GM19455 (cell line): ENCODE data around the gene SLC7A14.

Experiments used
- ATAC-seq: cut with Tn5 transposase; IDR thresholded peaks from one replicate; pipeline ENCODE4 v1.9.1; 2021; ENCODE audit not compliant: unreplicated experiment

SLC7A14 gene

GRCh38 chr3:170473358-170473757 lies 112.5 kb downstream of the SLC7A14 start:
- no peak for ATAC-seq

- ATAC-seq = no peak
These were observed 114.7 kb downstream of the SLC7A14 start for GRCh38 chr3:170471149-170471548.

GRCh38 chr3:170470063-170471016 lies 115.5 kb downstream of the SLC7A14 start:
- ATAC-seq = no peak

DNA sequence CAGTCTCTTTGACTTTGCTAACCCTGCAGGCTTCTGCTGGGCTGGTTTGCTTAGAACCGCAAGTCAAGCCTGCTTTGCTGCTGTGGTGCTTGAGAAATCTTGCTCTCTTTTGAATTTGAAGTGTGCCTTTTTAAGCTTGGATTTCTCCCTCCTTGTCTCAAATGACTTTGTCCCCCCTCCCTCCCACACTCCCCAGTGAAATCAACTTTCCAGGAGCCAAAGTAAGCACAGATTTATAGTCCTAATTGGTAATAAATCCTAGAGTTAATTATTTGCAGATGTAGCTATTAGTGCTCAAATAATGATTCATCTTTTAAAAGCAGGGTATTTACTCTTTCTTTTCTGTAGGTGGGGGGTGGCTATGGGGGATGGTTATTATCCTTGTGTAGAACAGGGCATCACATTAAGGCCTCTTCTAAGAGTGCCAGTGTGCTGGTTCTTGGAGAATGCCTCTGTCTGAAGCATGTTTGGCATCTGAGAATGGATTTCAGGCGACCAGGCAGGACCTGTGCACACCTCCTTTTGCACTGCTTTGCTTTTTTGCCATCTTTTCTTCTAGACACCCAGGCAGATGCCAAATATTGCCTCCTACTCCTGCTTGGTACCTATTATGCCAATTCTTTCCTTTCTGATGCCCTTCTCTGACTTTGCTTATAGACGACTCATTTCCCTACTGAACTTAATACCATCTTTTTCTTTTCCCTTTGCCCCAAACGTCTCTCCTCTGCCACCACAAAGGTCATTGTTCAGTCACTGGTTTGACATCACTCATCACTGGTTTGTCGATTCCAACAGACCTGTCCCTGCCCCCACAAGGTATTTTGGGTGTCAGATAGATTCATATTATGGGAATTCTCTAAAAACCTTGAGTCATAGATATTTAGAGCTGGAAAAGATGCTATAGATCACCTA lies 116.5 kb downstream of the SLC7A14 start:
- no peak for ATAC-seq

GRCh38 chr3:170467571-170468147 lies 118.2 kb downstream of the SLC7A14 start:
- ATAC-seq = no peak

- no peak for ATAC-seq
These were observed 118.9 kb downstream of the SLC7A14 start for GRCh38 chr3:170467007-170467406.

DNA sequence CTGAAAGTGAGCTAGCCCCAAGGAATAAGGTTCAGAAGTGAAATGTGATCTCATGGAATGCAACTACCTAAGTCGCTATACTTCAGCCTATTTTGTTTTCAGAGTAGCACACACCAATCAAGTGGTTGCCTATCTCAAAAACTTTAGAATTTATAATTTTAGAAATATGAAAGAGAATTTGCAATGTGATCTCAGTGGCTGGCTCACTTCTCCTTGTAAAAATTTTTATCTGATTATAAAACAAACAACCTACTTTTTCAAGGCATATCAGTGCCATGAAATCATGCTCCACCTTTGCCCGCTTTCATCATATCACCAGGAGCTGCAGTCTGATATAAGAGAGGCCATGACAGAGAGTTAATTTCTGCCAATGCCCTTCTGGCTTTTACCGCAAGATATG lies 119.9 kb downstream of the SLC7A14 start:
- ATAC-seq = no peak

- ATAC-seq = no peak
These were observed 122.9 kb downstream of the SLC7A14 start for GRCh38 chr3:170463011-170463410.

- no peak for ATAC-seq
These were observed 127.6 kb downstream of the SLC7A14 start for GRCh38 chr3:170458285-170458684.

GRCh38 chr3:170454509-170454908 lies 131.4 kb downstream of the SLC7A14 start:
- no peak for ATAC-seq

- ATAC-seq = no peak
These were observed 135.8 kb downstream of the SLC7A14 start for GRCh38 chr3:170450039-170450438.

DNA sequence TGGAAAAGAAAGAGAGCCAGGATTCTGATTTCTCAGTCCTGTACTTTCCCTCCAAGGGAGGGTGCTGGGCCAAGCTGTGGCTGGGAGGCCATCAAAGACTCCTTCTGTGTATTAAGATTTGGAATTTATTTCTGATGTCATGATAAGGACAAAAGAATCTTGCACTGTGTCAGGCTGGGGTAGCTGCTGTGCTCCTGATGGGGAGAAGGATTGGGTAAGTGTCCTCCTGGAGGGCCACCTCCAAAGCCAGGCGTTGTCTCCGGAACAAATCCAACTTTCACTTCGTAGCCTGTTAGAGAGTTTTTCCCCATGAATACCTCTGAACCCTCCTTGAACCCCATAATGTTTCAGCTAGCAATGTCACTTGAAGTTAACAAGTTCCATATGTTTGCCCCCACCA lies 137.3 kb downstream of the SLC7A14 start:
- no peak for ATAC-seq

DNA sequence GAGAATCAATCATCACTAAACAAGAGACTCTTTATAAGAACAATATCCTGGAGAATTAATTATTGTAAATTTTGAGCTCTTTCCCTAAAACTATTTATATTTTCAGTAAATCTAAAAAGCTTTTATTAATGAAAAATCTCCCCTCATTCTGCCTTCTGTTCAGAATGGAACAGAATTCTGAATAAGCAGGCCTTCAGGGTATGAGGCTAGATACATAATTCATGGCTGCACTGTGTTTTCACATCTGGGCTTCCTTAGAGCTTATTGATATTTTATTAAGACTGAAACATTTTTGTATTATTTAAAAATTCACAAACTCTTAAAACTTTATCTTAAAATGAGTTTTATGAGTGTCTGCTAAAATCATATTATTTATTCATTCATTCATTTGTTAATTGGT lies 142.4 kb downstream of the SLC7A14 start:
- no peak for ATAC-seq

DNA sequence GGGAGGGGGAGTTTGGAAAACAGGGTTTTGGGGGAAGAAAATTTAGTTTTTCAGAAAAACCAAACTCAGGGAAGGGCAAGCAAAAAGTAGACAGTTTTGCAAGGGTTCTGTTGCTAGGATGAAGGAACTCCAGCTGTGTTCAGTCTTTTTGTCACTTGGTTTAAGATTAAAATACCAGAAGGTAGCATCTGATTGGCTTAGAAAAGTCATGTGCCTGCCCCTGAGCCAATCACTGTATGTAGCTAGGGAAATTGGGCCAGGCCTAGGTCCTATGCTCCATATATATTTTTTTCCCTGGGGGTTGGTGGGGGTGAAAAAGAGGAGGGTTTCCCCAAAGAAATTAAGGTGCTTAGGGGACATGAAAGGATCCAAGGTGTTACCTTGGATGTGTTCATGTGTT lies 142.9 kb downstream of the SLC7A14 start:
- ATAC-seq = no peak

DNA sequence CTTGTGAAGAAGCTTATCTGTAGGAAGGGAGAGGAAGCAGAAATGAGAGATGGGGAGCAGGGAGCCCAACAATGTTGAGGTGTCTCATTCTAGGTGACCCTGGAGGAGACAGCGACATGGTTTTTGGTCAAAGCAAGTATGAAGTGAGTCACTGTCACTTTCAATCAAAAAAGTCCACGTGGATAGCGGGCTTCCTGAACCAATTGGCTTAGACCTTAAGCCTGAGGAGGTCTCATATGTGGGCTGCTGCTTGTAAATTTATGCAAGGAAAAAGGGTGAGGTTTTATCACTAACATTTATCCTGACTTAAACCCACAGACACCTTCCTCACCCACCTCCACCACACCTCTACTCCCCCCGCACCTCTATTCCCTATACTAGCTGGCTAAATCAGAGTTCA lies 144.5 kb downstream of the SLC7A14 start:
- ATAC-seq = no peak

- ATAC-seq = no peak
These were observed 145.5 kb downstream of the SLC7A14 start for GRCh38 chr3:170440344-170440743.

GRCh38 chr3:170438836-170439235 lies 147.0 kb downstream of the SLC7A14 start:
- ATAC-seq = no peak

DNA sequence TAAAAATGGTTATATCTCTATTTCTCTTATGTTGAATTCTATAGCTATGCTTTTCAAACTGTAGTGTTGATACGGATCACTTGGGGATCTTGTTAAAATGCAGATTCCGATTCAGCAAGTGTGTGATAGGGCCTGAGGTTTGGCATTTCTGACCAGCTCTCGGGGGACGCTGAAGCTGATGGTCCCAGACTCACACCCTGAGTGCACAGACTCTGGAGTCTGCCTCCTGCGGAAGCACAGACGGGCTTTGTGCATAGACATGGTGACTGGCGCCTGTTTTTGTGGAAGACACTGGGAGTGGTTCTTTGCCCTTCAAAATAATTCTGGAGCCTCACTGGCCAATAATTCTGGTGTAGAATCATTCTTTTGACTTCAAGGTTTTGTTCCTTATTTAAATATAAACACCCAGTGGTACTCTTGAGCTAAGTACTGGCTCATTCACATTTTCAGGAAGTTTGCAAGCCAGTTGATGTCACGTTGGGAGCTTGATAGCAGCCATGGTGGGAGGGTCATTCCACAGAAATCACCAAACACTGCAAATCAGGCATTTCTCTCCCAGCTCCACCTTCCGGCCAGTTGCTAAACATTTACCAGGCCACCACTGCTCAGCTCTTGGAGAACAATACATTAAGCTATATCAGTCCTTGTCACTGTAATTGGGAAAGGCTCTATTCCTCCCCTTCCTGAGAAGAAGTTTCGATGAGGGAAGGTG lies 148.0 kb downstream of the SLC7A14 start:
- no peak for ATAC-seq

GRCh38 chr3:170437176-170437575 lies 148.7 kb downstream of the SLC7A14 start:
- ATAC-seq = no peak

DNA sequence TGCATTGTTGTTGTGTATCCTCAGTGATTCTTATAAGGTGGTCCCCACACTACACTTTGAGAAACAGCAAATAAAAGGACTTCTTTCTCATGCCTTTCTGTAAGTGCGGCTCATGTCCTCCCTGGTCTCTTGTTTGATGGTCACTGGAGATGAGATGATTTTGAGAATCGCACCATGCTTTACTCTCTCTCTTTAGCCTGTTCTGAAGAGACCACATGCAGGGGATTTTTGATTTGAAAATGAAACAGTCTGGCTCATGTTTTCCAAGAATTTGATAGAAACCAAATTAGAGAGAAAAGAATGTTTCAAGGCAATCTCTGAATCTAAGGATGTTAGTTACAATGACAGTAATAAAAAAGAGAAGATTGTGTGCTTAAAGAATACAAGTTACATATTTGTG lies 149.2 kb downstream of the SLC7A14 start:
- ATAC-seq = no peak

DNA sequence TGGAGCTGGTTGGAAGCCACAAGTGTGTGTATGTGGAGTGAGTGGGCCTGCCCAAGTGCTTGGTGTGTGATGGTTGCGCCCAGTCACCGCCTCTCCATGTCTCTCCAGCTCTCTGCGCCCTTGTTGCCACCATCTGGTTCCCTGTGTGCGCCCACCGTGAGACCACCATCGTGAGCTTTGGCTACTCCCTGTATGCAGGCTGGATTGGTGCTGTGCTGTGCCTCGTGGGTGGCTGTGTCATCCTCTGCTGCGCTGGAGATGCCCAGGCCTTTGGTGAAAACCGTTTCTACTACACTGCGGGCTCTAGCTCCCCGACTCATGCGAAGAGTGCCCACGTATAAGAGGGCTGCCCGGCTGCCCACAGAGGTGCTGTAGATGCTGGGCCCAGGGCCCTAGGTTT lies 153.5 kb downstream of the SLC7A14 start:
- ATAC-seq = no peak
